ENCODE results near the gene MLF2. TPM values are rescaled to one million over a fixed set of nuclear protein-coding genes. Genes with fewer than 3 reads are reported as not detected.

MLF2 gene
- polyA plus RNA-seq, 2 of the 4 experiments (the other 2 are of a cell fraction), result 295 to 302 TPM

DNA sequence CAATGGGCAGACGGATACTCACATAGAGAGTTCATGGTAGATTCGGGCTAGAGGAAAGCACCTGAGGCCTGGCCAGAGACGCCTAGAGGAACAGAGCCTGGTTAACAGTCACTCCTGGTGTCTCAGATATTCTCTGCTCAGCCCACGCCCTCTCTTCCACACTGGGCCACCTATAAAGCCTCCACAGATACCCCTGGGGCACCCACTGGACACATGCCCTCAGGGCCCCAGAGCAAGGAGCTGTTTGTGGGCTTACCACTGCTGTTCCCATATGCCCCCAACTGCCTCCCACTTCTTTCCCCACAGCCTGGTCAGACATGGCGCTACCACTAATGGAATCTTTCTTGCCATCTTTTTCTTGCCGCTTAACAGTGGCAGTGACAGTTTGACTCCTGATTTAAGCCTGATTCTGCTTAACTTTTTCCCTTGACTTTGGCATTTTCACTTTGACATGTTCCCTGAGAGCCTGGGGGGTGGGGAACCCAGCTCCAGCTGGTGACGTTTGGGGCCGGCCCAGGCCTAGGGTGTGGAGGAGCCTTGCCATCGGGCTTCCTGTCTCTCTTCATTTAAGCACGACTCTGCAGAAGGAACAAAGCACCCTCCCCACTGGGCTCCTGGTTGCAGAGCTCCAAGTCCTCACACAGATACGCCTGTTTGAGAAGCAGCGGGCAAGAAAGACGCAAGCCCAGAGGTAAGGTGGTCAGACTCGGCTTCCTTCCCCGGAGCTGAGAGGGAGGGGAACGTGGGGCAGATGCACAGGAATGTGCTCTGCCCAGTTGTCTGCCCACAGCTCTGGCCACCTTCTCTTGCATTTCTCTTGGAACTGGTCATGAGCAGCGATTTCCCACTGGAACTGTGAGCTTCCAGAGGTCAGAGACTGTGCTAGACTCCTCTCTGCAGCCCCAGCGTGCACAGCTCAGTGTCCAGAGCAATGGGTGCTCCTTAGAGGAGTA, 36.3 kb upstream of the MLF2 start, which contains the start of gene CD4:
TSS of gene CD4 (plus strand) at position 557 of the 953 bp plus-strand sequence. CDS start 10,611 bp downstream, outside the sequence.
- H3K4me1 ChIP-seq, result no peaks in the 10 kb centered on the region
- POLR2A ChIA-PET, result no interaction called here
- DNase-seq (ENCODE audit: low read depth in 1 of 2, low spot score in 1 of 2) (no peak), FAIRE-seq (no peak), ATAC-seq (no peak)
- WGBS (ENCODE audit: missing lambda C conversion rate), result 68% methylated on average over 18 of the region's 18 CpGs
- CTCF ChIA-PET, result interaction anchor here (0.8 to 26.0 kb wide), 7 partner anchors 10 to 46 kb away, joined by 3 to 670 read pairs (median 18); partner anchors contain the start of genes GPR162, LAG3, MLF2 and P3H3
- H3K4me2 ChIP-seq, result no peak within 1 kb of the TSS
- no peak within 1 kb of the TSS for H3K27ac ChIP-seq
- no peaks in the 10 kb centered on the region for H3K9me3 ChIP-seq
- TF ChIP-seq, protein P1, sequence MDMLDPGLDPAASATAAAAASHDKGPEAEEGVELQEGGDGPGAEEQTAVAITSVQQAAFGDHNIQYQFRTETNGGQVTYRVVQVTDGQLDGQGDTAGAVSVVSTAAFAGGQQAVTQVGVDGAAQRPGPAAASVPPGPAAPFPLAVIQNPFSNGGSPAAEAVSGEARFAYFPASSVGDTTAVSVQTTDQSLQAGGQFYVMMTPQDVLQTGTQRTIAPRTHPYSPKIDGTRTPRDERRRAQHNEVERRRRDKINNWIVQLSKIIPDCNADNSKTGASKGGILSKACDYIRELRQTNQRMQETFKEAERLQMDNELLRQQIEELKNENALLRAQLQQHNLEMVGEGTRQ (IDR thresholded peaks at IDR 0.05), result no peak
- TF ChIP-seq EP300 (IDR thresholded peaks at IDR 0.05) (no peak), KDM1A (IDR thresholded peaks at IDR 0.05; ENCODE audit: low read depth) (no peak), FOXS1 (CRISPR knock-in tag; IDR thresholded peaks at IDR 0.05) (no peak), CHD2 (IDR thresholded peaks at IDR 0.05; ENCODE audit: low read length, partially characterized antibody) (no peak), SMC3 (IDR thresholded peaks at IDR 0.05) (no peak), GATA3 (IDR thresholded peaks at IDR 0.05; ENCODE audit: borderline replicate concordance) (no peak), KDM5A (IDR thresholded peaks at IDR 0.05) (no peak), MYC (IDR thresholded peaks at IDR 0.05; ENCODE audit: borderline replicate concordance, low read length) (no peak), SREBF2 (IDR thresholded peaks at IDR 0.05) (no peak), CEBPB (IDR thresholded peaks at IDR 0.05) (no peak), TP53 (CRISPR knock-in tag; IDR thresholded peaks at IDR 0.05) (no peak), FOSB (CRISPR knock-in tag; IDR thresholded peaks at IDR 0.05) (no peak), HOXA7 (CRISPR knock-in tag; IDR thresholded peaks at IDR 0.05) (no peak)
- TF ChIP-seq, protein P2, sequence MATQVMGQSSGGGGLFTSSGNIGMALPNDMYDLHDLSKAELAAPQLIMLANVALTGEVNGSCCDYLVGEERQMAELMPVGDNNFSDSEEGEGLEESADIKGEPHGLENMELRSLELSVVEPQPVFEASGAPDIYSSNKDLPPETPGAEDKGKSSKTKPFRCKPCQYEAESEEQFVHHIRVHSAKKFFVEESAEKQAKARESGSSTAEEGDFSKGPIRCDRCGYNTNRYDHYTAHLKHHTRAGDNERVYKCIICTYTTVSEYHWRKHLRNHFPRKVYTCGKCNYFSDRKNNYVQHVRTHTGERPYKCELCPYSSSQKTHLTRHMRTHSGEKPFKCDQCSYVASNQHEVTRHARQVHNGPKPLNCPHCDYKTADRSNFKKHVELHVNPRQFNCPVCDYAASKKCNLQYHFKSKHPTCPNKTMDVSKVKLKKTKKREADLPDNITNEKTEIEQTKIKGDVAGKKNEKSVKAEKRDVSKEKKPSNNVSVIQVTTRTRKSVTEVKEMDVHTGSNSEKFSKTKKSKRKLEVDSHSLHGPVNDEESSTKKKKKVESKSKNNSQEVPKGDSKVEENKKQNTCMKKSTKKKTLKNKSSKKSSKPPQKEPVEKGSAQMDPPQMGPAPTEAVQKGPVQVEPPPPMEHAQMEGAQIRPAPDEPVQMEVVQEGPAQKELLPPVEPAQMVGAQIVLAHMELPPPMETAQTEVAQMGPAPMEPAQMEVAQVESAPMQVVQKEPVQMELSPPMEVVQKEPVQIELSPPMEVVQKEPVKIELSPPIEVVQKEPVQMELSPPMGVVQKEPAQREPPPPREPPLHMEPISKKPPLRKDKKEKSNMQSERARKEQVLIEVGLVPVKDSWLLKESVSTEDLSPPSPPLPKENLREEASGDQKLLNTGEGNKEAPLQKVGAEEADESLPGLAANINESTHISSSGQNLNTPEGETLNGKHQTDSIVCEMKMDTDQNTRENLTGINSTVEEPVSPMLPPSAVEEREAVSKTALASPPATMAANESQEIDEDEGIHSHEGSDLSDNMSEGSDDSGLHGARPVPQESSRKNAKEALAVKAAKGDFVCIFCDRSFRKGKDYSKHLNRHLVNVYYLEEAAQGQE (IDR thresholded peaks at IDR 0.05), result no peak
- TF ChIP-seq, protein P3, sequence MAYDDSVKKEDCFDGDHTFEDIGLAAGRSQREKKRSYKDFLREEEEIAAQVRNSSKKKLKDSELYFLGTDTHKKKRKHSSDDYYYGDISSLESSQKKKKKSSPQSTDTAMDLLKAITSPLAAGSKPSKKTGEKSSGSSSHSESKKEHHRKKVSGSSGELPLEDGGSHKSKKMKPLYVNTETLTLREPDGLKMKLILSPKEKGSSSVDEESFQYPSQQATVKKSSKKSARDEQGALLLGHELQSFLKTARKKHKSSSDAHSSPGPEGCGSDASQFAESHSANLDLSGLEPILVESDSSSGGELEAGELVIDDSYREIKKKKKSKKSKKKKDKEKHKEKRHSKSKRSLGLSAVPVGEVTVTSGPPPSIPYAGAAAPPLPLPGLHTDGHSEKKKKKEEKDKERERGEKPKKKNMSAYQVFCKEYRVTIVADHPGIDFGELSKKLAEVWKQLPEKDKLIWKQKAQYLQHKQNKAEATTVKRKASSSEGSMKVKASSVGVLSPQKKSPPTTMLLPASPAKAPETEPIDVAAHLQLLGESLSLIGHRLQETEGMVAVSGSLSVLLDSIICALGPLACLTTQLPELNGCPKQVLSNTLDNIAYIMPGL (CRISPR knock-in tag; IDR thresholded peaks at IDR 0.05; ENCODE audit: borderline replicate concordance), result no peak
- TF ChIP-seq, protein P4, sequence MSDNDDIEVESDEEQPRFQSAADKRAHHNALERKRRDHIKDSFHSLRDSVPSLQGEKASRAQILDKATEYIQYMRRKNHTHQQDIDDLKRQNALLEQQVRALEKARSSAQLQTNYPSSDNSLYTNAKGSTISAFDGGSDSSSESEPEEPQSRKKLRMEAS (IDR thresholded peaks at IDR 0.05), result no peak
- H3K4me3 ChIP-seq, result no peak within 1 kb of the TSS

DNA sequence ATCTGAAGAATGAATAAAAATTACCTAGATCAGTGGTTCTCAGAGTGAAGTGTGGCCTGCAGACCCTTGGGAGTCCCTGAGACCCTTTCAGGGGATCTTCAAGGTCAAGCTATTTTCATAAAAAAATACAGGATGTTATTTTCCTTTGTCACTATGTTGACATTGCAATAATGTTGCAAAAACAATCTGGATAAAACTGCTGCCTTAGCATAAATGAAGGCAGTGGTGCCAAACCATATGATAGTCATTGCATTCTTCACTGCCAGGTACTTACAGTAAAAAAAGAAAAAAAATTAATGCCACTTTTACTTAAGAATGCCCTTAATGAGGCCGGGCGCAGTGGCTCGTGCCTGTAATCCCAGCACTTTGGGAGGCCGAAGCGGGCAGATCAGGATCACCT, 34.4 kb upstream of the MLF2 start:
- CTCF ChIA-PET, result interaction anchor here (1.0 to 26.0 kb wide), 7 partner anchors 10 to 233 kb away, joined by 3 to 670 read pairs (median 8); partner anchors contain the start of genes GPR162, LAG3, MLF2 and P3H3
- TF ChIP-seq FOXS1 (CRISPR knock-in tag; IDR thresholded peaks at IDR 0.05) (no peak), MAFK (IDR thresholded peaks at IDR 0.05; ENCODE audit: partially characterized antibody) (peak; percentile 90)
- FAIRE-seq (no peak), ATAC-seq (no peak), DNase-seq (ENCODE audit: low read depth in 1 of 2, low spot score in 1 of 2) (no peak)
- no peaks in the 10 kb centered on the region for H3K4me1 ChIP-seq
- H3K4me3 ChIP-seq, result no peak overlapping the region
- H3K27ac ChIP-seq, result no peak overlapping the region
- H3K9me3 ChIP-seq, result no peaks in the 10 kb centered on the region
- 86% methylated on average over 5 of the region's 5 CpGs for WGBS (ENCODE audit: missing lambda C conversion rate)
- POLR2A ChIA-PET, result no interaction called here
- no peak overlapping the region for H3K4me2 ChIP-seq

Data from A549 (cell line).